ENCODE data around the gene TMEM184B. TPM values are rescaled to one million over a fixed set of nuclear protein-coding genes. Genes with fewer than 3 reads are reported as not detected.

The TMEM184B gene
- polyA plus RNA-seq, 1 experiment, result 75.5 TPM

- no peak for TF ChIP-seq CTCF (IDR thresholded peaks at IDR 0.05; ENCODE audit: insufficient read depth, low read depth, low read length)
- CTCF ChIA-PET, result interaction anchor here (0.9 to 1.8 kb wide), 2 partner anchors 18 to 180 kb away, joined by 3 to 4 read pairs; no protein-coding TSS in a partner anchor
- POLR2A ChIA-PET, result no interaction called here
- peaks cover 73% of the 10 kb centered on the region for H3K36me3 ChIP-seq (ENCODE audit: control insufficient read depth, insufficient read depth, low read length)
- no peaks in the 10 kb centered on the region for H3K27me3 ChIP-seq (ENCODE audit: control insufficient read depth, insufficient read depth, low read length)
- H3K4me3 ChIP-seq (ENCODE audit: low read depth, low read length), result no peak overlapping the region
- DNase-seq (ENCODE audit: low read depth), result no peak
Measured at GRCh38 chr22:38294193-38294592, 21.4 kb upstream of the TMEM184B start.

GRCh38 chr22:38292694-38293093, 19.9 kb upstream of the TMEM184B start:
- H3K36me3 ChIP-seq (ENCODE audit: control insufficient read depth, insufficient read depth, low read length), result peaks cover 61% of the 10 kb centered on the region
- no peak for TF ChIP-seq CTCF (IDR thresholded peaks at IDR 0.05; ENCODE audit: insufficient read depth, low read depth, low read length)
- H3K4me3 ChIP-seq (ENCODE audit: low read depth, low read length), result no peak overlapping the region
- no peaks in the 10 kb centered on the region for H3K27me3 ChIP-seq (ENCODE audit: control insufficient read depth, insufficient read depth, low read length)
- no peak for DNase-seq (ENCODE audit: low read depth)
- ChIA-PET POLR2A (no interaction called here), CTCF (no interaction called here)

DNA sequence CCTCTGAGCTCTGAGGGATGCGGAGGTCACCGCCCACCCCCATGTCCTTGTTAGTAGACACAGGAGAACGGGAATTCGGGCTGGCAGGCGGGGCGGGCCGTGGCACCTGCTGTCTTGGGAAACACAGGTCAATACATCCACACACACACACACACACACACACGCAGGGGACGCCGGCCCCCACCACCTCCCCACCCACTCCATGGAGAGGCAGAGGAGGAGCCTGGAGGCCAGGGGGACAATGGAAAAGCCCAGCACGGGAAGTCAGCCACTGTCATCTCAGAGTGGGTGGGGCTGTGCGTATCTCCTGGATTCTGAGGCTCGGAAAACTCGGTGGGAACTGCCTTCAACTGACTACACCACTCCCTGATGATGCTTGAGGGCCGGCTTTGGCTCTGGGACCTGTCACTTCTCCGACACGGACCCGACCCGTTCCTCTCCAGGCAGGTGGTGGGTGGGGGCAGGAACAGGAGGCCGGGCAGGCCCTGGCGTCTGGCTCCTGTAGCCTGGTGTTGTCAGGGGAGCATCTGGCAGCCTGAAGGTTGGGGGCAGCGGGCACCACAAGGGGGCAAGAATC, 18.5 kb upstream of the TMEM184B start:
- TF ChIP-seq CTCF (IDR thresholded peaks at IDR 0.05; ENCODE audit: insufficient read depth, low read depth, low read length), result no peak
- ChIA-PET CTCF (interaction anchor here (1.3 kb wide), 1 partner anchor 21 kb away, joined by 4 read pairs; no protein-coding TSS in a partner anchor), POLR2A (no interaction called here)
- no peak overlapping the region for H3K4me3 ChIP-seq (ENCODE audit: low read depth, low read length)
- no peak for DNase-seq (ENCODE audit: low read depth)
- peaks cover 52% of the 10 kb centered on the region for H3K36me3 ChIP-seq (ENCODE audit: control insufficient read depth, insufficient read depth, low read length)
- H3K27me3 ChIP-seq (ENCODE audit: control insufficient read depth, insufficient read depth, low read length), result no peaks in the 10 kb centered on the region

- ChIA-PET POLR2A (no interaction called here), CTCF (interaction anchor here (1.3 to 2.2 kb wide), 2 partner anchors 8 to 20 kb away, joined by 4 to 5 read pairs; no protein-coding TSS in a partner anchor)
- H3K36me3 ChIP-seq (ENCODE audit: control insufficient read depth, insufficient read depth, low read length), result peaks cover 42% of the 10 kb centered on the region
- H3K4me3 ChIP-seq (ENCODE audit: low read depth, low read length), result no peak overlapping the region
- H3K27me3 ChIP-seq (ENCODE audit: control insufficient read depth, insufficient read depth, low read length), result no peaks in the 10 kb centered on the region
- TF ChIP-seq CTCF (IDR thresholded peaks at IDR 0.05; ENCODE audit: insufficient read depth, low read depth, low read length), result no peak
- DNase-seq (ENCODE audit: low read depth), result no peak
Measured at GRCh38 chr22:38290347-38290746, 17.5 kb upstream of the TMEM184B start.

- peaks cover 36% of the 10 kb centered on the region for H3K36me3 ChIP-seq (ENCODE audit: control insufficient read depth, insufficient read depth, low read length)
- ChIA-PET POLR2A (no interaction called here), CTCF (interaction anchor here (1.3 to 2.2 kb wide), 3 partner anchors 9 to 19 kb away, joined by 3 to 5 read pairs (median 4); no protein-coding TSS in a partner anchor)
- H3K4me3 ChIP-seq (ENCODE audit: low read depth, low read length), result no peak overlapping the region
- TF ChIP-seq CTCF (IDR thresholded peaks at IDR 0.05; ENCODE audit: insufficient read depth, low read depth, low read length), result no peak
- H3K27me3 ChIP-seq (ENCODE audit: control insufficient read depth, insufficient read depth, low read length), result no peaks in the 10 kb centered on the region
- no peak for DNase-seq (ENCODE audit: low read depth)
Measured at GRCh38 chr22:38289583-38290082, 16.8 kb upstream of the TMEM184B start.
